C4-2B (cell line): ENCODE data around the gene SPARC.
"Not testable (repeated sequence)": the region's sequence is repeated elsewhere in the genome, so short reads cannot be mapped to it uniquely, and the experiment has no call there.

Experiments
- ZFX ChIP-seq: fragments of 450-650 bp; IDR thresholded peaks from 2 replicates; pipeline ENCODE4 v1.6.1; 2017
- TF ChIP-seq, protein P1 (sequence below): fragments of 450-650 bp; conservative IDR thresholded peaks from 2 replicates; pipeline ENCODE4 v1.5.1; 2017; ENCODE audit warnings: mild to moderate bottlenecking

DNA sequence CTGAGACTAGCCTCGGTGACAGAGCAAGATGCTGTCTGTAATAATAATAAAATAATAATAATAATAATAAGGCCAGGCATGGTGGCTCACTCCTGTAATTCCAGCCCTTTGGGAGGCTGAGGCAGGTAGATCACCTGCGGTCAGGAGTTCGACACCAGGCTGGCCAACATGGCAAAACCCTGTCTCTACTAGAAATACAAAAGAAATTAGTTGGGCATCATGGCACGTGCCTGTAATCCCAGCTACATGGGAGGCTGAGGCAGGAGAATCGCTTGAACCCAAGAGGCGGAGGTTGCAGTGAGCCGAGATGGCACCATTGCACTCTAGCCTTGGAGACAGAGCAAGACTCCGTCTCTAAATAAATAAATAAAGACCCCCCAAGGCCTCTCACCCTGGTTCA, 2.9 kb upstream of the SPARC start:
- TF ChIP-seq ZFX = not testable (repeated sequence)
- TF ChIP-seq, protein P1, sequence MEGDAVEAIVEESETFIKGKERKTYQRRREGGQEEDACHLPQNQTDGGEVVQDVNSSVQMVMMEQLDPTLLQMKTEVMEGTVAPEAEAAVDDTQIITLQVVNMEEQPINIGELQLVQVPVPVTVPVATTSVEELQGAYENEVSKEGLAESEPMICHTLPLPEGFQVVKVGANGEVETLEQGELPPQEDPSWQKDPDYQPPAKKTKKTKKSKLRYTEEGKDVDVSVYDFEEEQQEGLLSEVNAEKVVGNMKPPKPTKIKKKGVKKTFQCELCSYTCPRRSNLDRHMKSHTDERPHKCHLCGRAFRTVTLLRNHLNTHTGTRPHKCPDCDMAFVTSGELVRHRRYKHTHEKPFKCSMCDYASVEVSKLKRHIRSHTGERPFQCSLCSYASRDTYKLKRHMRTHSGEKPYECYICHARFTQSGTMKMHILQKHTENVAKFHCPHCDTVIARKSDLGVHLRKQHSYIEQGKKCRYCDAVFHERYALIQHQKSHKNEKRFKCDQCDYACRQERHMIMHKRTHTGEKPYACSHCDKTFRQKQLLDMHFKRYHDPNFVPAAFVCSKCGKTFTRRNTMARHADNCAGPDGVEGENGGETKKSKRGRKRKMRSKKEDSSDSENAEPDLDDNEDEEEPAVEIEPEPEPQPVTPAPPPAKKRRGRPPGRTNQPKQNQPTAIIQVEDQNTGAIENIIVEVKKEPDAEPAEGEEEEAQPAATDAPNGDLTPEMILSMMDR = not testable (repeated sequence)
